Activated CD8-positive, alpha-beta T cell treated with anti-CD3 and anti-CD28 coated beads, Interleukin-2, amount 10 ng/mL, durations not matched to agents 7 days and 5 days (primary cell): Measurements from ENCODE around the gene OR52N5. TPM values are rescaled to one million over a fixed set of nuclear protein-coding genes. Genes with fewer than 3 reads are reported as not detected.

Experiments used
- total RNA-seq, 2 experiments: library from RNA; stranded (reverse); gene quantifications; one replicate each; pipeline ENCODE4 v1.2.3, GENCODE V29; 2021

The OR52N5 gene
- total RNA-seq, 2 experiments from 2014 or later = not detected

Other genes starting within 250 kb of the OR52N5 start
- not detected for gene OR52H1, start 234.8 kb downstream of the OR52N5 start, total RNA-seq
- not detected for gene OR52B6, start 202.5 kb downstream of the OR52N5 start, total RNA-seq
- gene TRIM6, start 186.7 kb downstream of the OR52N5 start, total RNA-seq = under 1 TPM; 0.47 to 0.58 TPM
- 10 to 100 TPM; 11.9 to 12.3 TPM for gene TRIM34, start 158.4 kb downstream of the OR52N5 start, total RNA-seq
- 10 to 100 TPM; 28.1 to 33.4 TPM for gene TRIM5, start 98.3 kb downstream of the OR52N5 start, total RNA-seq
- 100 to 1,000 TPM; 228 to 242 TPM for gene TRIM22, start 93.6 kb downstream of the OR52N5 start, total RNA-seq
- under 1 TPM; 0.16 to 0.34 TPM for gene OR56B1, start 46.9 kb downstream of the OR52N5 start, total RNA-seq
- under 1 TPM; 0.63 to 0.71 TPM for gene OR52N4, start 29.1 kb downstream of the OR52N5 start, total RNA-seq
- not detected for gene OR52N1, start 7.9 kb upstream of the OR52N5 start, total RNA-seq
- gene OR52N2, start 25.6 kb upstream of the OR52N5 start, total RNA-seq = not detected
- not detected for gene OR52E6, start 58.5 kb upstream of the OR52N5 start, total RNA-seq
- gene OR52E8, start 74.3 kb upstream of the OR52N5 start, total RNA-seq = not detected
- not detected for gene OR52E4, start 97.3 kb upstream of the OR52N5 start, total RNA-seq
- not detected for gene OR52E5, start 109.9 kb upstream of the OR52N5 start, total RNA-seq
- not detected for gene OR56A3, start 158.9 kb upstream of the OR52N5 start, total RNA-seq
- not detected for gene OR56A5, start 185.1 kb upstream of the OR52N5 start, total RNA-seq
- not detected for gene OR52L1, start 203.6 kb upstream of the OR52N5 start, total RNA-seq
- not detected for gene OR56A4, start 223.6 kb upstream of the OR52N5 start, total RNA-seq
- gene OR56A1, start 247.4 kb upstream of the OR52N5 start, total RNA-seq = not detected